B cell (primary cell): Measurements from ENCODE around the gene CGRRF1.

ENCODE experiments used
- CTCF ChIP-seq: fragments of 200-600 bp; IDR thresholded peaks from one replicate; pipeline ENCODE4 v1.8.0; 2022; ENCODE audit warnings: antibody characterized with exemption, mild to moderate bottlenecking
- EZH2 ChIP-seq: IDR thresholded peaks from 2 replicates; pipeline ENCODE4 v1.6.1; 2012; ENCODE audit warnings: borderline replicate concordance, low read depth, mild to moderate bottlenecking, moderate library complexity, low read length; ENCODE audit not compliant: insufficient read depth, poor library complexity, severe bottlenecking

GRCh38 chr14:54497224-54497623 is 12.5 kb upstream of the CGRRF1 start:
- TF ChIP-seq CTCF, result no peak
- no peak for TF ChIP-seq EZH2
